ENCODE data around the gene SPATS2. TPM values are rescaled to one million over a fixed set of nuclear protein-coding genes. Genes with fewer than 3 reads are reported as not detected.

SPATS2 gene
- total and polyA plus RNA-seq, 10 of the 15 experiments (the other 5 are each of a cell fraction or from before 2014, with no cell fraction given) = 9.0 to 54.2 (median 27.5) TPM

GRCh38 chr12:49518914-49519573, 151.8 kb downstream of the SPATS2 start:
- no peak overlapping the region for H3K9ac ChIP-seq (ENCODE audit: control insufficient read depth, insufficient read depth, low read length)
- FAIRE-seq = no peak
- POLR2A ChIA-PET = no interaction called here

More at GRCh38 chr12:49518914-49519573, 151.8 kb downstream of the SPATS2 start:
- Histone ChIP-seq H3K9me3 (replicated peaks; ENCODE audit: control insufficient read depth, insufficient read depth, low read length) (no peaks in the 10 kb centered on the region), H3K27me3 (replicated peaks in 1 of 2; ENCODE audit: control insufficient read depth in 2 of 2, insufficient read depth in 2 of 2, low read length in 1 of 2) (no peaks in the 10 kb centered on the region), H4K20me1 (ENCODE audit: control insufficient read depth, insufficient read depth) (no peaks in the 10 kb centered on the region), H3K27ac (ENCODE audit: control insufficient read depth, insufficient read depth) (no peak overlapping the region), H3K4me1 (ENCODE audit: control insufficient read depth, insufficient read depth, low read length) (no peaks in the 10 kb centered on the region), H3K4me3 (no peak overlapping the region), H2AFZ (ENCODE audit: control insufficient read depth, low read depth, low read length) (no peak overlapping the region), H3K36me3 (ENCODE audit: control insufficient read depth in 2 of 2, insufficient read depth in 2 of 2, low read length in 1 of 2) (peaks cover 0 to 5% of the 10 kb centered on the region in 2 experiments; a peak in 1 of 4 replicates), H3K4me2 (ENCODE audit: control insufficient read depth, insufficient read depth) (no peak overlapping the region), H3K79me2 (ENCODE audit: control insufficient read depth, insufficient read depth, low read length) (no peaks in the 10 kb centered on the region)
- ChIA-PET CTCF (interaction anchor here (0.7 to 10.1 kb wide), 5 partner anchors 15 to 230 kb away, joined by 3 to 712 read pairs (median 5); partner anchors contain the start of genes DNAJC22 and SPATS2), SMC1A (ENCODE audit: uncharacterized antibody, unreplicated experiment) (interaction anchor here (1.0 to 33.2 kb wide), 3 partner anchors 14 to 231 kb away, joined by 3 to 740 read pairs (median 5); partner anchors contain the start of gene SPATS2), RAD21 (ENCODE audit: unreplicated experiment) (interaction anchor here (1.4 to 3.1 kb wide), 2 partner anchors 152 to 160 kb away, joined by 3 to 19 read pairs; partner anchors contain the start of gene SPATS2)
- TF ChIP-seq TCF12 (IDR thresholded peaks at IDR 0.05; ENCODE audit: low read depth, low read length) (no peak), MYB (IDR thresholded peaks at IDR 0.05; ENCODE audit: borderline replicate concordance, low read depth, low read length) (no peak), CHD1 (IDR thresholded peaks at IDR 0.05; ENCODE audit: low read depth, low read length) (no peak), USF1 (IDR thresholded peaks at IDR 0.05; ENCODE audit: borderline replicate concordance, extremely low read length, insufficient read depth, low read depth, low read length) (no peak), CBX5 (IDR thresholded peaks at IDR 0.05; ENCODE audit: low read depth) (no peak), ATF3 (IDR thresholded peaks at IDR 0.05; ENCODE audit: borderline replicate concordance, extremely low read depth, low read depth, low read length) (no peak), USF2 (IDR thresholded peaks at IDR 0.05; ENCODE audit: borderline replicate concordance, low read depth, low read length) (no peak), CEBPZ (IDR thresholded peaks at IDR 0.05; ENCODE audit: low read depth, low read length) (no peak), SMC3 (IDR thresholded peaks at IDR 0.05; ENCODE audit: borderline replicate concordance, low read length) (no peak), SMARCA5 (IDR thresholded peaks at IDR 0.05) (no peak), IRF5 (IDR thresholded peaks at IDR 0.05; ENCODE audit: borderline replicate concordance) (no peak), POLR2AphosphoS2 (IDR thresholded peaks at IDR 0.05; ENCODE audit: low read depth, low read length) (no peak), ZZZ3 (IDR thresholded peaks at IDR 0.05; ENCODE audit: control insufficient read depth, insufficient read length, low read depth) (no peak)
- intact Hi-C loops (cut with micrococcal nuclease; ENCODE audit: unreplicated experiment) (no loop called here), in situ Hi-C loops (cut with MboI) (loop anchor here (5.0 kb wide), 1 partner anchor 157 kb away; no protein-coding TSS in a partner anchor)
- no peak for ATAC-seq
- BruUV-seq (replicated peaks) = no TSS peak
- 100% methylated on average over 2 of the region's 2 CpGs for WGBS (ENCODE audit: insufficient coverage, insufficient replicate concordance, low lambda C conversion rate, missing lambda C conversion rate)
- DNase-seq (ENCODE audit: low read depth, low spot score) = no peak
